GM18867 (cell line): ENCODE data around the gene EID3.
"Not testable (repeated sequence)": the region's sequence is repeated elsewhere in the genome, so short reads cannot be mapped to it uniquely, and the experiment has no call there.

Source experiments
- ATAC-seq: cut with Tn5 transposase; IDR thresholded peaks from one replicate; pipeline ENCODE4 v1.9.1; 2021; ENCODE audit warnings: mild to moderate bottlenecking, moderate library complexity; ENCODE audit not compliant: unreplicated experiment

The EID3 gene

DNA sequence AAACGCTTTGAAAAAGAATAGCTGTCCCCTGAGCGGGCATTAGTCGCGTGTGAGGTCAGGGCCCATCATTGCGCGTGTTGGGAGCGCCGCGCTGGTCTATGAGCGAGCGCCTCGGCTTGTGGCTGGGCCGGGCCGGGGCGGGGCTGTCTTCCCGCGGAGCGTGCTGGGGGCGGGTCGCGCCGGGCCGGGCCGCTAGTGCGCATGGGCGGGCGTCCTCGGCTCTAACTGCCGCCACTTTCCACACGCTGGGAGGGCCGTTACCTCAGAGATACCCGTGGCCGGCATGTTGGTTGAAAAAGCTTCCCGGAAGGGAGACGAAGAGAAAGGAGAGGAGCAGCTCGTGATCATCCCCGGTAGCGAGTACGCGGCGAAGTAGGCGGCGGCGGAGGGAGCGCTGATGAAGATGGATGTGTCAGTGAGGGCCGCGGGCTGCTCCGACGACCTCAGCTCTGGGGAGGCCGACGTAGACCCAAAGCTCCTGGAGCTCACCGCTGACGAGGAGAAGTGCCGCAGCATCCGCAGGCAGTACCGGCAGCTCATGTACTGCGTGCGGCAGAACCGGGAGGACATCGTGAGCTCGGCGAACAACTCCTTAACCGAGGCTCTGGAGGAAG, at the start of gene EID3:
TSS of gene EID3 (plus strand) at position 202 of the 614 bp plus-strand sequence. CDS start at position 398, 196 bp downstream.
- peak; percentile 90 for ATAC-seq

DNA sequence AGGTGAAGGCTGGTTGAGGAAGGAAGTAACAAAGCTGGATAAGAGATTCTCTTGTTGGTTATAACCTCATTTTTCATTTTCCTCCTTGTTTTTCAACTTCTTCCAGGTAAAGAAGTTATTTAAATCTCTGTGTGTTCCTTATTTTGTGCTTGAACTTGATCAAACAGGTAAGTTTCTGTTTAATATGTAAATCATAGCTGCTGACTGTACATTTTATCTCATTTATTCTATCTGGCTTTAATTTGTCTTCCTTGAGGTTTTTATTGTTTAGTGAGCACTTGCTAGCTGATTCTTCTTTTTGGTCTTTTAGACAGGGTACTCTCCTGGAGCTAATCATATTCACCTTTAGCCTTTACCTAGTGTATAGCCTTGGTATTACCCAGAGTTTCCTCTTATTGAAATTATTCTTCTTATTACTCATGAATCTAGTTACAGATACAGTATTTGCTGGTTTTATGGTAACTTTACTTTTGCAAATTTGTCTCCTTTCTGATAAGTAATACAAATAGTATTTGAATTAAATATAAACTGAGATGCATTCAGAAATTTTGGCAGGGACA, 45.5 kb upstream of the EID3 start:
- no peak for ATAC-seq

DNA sequence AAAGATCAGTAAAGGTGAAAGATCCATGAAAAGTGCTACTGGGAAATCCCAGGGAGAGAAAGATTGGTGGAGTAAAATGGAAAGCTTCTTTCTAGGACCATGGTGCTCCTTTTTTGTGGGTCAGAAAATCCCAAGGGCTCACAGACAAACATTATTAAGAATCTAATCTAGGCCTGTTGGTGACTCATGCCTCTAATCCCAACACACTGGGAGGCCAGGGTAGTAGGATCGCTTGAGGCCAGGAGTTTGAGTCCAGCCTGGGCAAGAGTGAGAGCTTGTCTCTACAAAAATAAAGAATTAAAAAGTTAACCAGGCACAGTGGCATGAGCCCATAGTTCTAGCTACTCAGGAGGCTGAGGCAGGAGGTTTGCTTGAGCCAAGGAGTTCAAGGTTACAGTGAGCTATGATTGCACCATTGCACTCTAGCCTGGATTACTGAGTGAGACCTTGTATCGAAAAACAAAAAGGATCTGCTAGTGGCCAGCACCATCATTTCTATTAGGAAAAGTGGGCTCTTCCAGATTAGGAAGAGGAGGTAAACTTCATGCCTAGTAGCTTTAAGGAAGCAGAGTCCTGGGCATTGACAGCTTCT, 45.0 kb upstream of the EID3 start:
- ATAC-seq, result no peak

DNA sequence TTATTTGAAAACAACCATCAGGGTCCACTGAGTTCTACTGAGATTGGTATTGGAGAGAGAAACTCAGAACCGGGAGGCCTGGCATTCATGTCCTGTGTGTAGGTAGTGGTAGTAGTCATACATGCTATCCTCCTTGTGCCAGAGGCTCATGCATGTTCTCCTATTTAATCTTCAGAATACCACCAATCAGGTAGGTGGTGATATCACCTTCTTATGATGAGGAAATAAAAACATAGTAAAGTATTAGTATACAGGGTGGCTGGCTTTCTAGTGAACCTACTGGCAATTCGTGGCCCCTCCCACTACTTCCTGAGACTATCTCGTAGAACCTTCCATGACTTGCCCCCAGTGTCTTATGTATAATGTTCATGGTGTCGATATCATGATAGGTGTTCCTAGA, 40.5 kb upstream of the EID3 start:
- no peak for ATAC-seq

DNA sequence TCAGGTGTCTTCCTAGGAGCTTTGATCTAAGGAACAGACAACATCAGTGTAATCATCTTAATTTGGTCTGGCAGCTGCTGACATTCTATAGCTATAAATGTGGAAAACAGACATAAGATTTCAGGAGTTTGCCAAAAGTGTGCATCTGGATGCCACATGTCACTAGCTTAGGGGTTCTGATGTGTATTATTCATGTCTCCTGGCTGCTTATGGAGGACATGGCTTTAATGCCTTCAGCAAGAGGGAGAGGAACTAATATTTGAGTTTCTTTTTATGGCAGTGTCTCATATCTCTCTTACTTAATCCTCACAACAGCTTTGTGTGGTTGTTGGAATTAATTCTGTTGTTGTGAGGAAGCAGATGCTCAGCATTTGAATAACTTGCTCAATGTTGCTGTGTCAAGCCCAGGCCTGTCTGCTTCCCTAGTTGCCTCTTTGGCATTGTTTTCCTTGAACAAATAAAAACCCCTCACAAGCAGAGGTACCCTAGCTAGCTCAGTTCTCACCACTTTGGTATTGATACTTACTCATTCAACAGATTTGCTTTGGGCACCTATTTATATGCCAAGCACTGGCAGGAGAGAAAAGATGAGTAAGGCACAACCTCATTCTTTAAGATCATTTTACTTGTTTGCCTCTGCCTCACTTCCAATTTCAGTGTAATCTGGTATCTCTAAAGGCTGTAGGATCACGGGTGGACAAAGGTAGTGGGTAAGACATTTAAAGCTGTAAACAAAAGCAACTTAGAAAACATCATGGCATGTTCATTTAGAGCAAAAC, 39.8 kb upstream of the EID3 start:
- ATAC-seq, result no peak

DNA sequence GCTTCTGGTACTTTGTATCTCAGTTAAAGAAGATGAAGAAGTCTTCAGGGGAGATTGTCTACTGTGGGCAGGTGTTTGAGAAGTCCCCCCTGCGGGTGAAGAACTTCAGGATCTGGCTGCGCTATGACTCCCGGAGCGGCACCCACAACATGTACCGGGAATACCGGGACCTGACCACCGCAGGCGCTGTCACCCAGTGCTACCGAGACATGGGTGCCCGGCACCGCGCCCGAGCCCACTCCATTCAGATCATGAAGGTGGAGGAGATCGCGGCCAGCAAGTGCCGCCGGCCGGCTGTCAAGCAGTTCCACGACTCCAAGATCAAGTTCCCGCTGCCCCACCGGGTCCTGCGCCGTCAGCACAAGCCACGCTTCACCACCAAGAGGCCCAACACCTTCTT, 38.1 kb upstream of the EID3 start:
- ATAC-seq, result not testable (repeated sequence)

DNA sequence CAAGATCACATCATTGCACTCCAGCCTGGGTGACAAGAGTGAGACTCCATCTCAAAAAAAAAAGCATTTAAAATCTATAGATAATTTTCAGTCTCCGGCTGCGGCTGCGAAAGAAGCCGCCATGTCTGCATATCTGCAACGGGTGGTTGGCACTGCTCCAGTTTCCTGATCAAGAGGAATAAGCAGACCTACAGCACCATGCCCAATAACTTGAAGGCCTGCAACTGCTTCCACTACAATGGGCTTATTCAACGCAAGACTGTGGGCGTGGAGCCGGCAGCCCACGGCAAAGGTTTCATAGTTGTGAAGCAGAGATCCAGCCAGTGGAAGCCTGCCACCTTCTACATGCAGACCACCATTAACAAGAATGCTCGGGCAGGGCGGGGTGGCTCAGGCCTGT, 30.6 kb upstream of the EID3 start:
- no peak for ATAC-seq

DNA sequence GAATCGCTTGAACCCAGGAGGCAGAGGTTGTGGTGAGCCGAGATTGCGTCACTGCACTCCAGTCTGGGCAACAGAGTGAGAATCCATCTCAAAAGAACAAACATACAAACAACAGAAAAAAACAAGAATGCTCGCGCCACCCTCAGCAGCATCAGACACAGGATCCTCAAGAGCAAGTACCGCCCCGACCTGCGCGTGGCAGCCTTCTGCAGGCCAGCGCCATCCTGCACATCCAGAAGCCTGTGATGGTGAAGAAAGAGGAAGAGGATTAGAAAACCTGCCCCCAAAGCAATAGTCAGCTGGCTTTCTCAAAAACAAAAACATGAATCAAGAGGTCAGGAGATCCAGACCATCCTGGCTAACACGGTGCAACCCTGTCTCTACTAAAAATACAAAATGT, 30.0 kb upstream of the EID3 start:
- no peak for ATAC-seq

DNA sequence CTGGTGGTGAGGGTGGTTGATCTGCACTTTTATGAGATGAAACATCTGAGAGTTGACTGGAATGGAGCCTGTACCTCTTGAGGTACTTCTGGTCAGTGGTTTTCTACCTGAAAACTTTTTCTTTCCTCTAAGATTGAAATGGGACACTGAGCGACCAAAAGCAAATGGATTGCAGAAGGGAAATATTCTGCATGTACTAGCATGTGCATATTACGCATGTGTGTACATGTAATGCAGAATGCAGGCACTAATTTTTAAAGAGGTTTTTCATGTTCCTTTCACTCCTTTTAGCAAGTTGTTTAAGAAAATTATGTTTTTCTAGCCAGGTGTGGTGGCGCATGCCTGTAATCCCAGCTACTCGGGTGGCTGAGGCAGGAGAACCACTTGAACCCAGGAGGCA, 28.7 kb upstream of the EID3 start:
- no peak for ATAC-seq

DNA sequence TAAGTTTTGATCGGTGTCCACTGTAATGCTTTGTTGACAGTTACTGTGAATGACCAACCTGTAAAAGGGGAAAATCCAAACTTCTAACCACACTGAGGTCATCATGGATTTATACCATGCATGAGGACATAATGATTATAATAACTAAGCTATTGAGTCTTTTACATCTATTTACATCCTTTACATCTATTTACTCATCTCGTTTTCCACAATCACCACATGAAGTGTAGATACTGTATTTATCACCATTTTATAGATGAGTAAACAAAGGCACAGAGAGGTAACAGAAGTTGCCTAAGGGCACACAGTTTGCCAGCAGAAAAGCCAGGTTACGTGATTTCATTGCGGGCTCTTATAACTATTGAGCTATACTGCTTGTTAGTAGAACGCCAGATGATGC, 27.9 kb upstream of the EID3 start:
- ATAC-seq, result no peak

DNA sequence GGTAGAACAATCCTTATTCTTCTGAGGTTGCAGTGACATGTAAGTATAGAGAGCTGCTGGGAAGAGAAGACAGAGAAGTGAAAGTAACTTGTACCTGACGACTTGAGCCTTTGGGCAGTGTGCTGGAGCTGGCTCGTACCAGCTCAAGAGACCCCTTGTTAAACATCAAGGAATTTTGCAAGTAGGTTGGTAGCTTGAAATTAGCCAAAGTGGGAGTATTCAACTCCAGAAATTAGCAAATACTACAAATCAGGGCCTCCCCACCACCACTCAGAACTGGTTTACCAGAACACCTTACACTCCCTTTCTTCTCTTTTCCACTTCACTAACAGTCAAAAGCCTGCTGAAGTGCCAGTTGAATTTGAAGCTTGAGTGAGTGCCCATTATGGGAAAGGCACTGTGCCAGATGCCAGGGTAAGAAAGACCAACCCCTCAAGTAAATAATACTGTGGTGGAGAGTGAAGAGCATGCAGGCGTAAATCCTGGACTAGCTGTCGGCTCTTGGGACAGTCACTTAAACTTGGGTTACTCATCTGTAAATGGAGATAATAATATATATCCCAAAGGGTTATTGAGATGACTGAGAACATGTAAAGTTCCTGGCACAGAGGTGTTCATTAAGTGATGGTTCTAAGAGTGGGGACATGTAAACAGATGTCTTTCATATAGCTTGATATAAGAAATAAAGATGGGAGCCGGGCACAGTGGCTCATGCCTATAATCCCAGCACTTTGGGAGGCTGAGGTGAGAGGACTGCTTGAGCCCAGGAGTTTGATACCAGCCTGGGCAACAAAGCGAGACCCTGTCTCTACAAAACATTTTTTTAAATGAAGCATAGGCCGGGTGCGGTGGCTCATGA, 27.0 kb upstream of the EID3 start:
- peak; percentile 77 for ATAC-seq

DNA sequence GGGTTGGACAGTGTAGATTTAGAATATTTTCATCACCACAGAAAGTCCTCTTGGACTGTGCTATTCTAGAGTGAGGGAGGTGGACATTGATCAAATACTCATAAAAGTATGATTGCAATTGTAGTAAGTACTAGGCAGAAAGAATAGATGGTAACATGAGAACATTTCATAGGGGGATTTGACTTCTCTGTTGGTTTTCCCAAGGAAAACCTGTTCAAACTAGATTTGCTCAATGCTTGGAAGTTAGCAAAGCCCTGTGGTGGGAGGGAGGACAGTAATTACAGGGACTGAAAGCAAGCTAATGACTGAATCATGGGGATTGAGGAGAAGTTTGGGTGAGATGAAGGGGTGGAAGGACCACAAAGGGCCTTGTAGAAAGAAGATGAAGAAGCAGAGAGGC, 24.4 kb upstream of the EID3 start:
- no peak for ATAC-seq

DNA sequence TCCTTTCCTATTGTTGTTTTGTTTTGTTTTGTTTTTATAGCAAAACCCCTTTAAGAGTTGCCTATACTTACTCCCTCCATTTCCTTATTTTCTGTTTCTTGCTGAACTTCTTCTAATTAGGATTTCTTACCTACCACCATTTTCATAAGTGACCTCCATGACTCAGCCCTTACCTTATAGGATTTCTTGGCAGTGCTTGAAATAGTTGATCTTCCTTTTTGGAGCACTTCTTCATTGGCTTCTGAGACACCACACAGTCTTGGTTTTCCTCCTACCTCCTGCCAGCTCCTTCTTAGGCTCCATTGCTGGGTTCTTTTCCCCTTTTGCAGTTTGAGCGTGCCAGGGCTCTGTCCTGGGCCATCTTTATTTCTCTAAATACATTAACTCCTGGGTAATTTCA, 23.4 kb upstream of the EID3 start:
- ATAC-seq, result no peak

DNA sequence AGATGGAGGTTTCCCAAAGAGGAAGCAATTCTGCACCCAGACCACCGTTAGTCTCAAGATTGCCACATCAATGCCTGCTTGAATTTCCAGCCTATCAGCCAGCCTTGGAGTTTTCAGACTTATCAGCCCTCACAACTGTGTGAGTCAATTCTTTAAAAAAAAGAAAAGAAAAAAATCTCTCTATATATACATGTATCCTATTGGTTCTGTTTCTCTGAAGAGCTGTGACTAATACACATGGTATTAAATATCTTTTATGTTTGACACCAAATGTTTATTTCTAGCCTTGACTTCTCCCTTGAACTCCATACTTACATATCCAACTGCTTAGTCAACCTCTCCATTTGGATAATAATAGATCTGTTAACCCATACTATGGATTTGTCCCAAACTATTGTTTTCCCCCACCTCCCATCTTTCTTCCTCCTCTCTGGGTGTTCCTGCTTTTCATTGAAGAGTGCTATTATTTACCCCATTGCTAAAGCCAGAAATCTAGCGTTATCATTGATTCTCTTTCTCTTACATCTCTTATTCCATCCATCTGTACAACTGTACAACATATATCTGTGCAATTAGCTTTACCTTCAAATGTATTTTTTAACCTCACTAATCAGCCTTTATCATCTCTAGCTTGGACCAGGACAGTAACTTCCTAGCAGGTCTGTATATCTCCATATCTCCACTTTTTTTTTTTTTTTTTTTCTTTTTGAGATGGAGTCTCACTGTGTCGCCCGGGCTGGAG, 22.7 kb upstream of the EID3 start:
- no peak for ATAC-seq

DNA sequence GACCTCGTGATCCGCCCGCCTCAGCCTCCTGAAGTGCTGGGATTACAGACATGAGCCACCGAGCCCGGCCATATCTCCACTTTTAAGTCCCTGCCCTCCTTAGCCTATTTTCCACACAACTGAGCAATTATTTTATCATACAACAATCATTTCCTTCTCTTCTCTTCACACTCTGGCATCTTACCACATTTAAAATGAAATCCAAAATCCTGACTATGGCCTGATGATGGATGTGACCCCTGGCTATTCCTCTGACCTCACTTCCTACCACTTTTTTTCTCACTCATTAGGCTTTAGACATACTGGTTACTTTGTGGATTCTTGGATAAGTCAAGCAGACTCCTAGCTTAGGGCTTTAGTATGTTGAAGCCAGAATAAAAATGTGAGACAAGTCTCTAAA, 21.9 kb upstream of the EID3 start:
- ATAC-seq, result no peak

DNA sequence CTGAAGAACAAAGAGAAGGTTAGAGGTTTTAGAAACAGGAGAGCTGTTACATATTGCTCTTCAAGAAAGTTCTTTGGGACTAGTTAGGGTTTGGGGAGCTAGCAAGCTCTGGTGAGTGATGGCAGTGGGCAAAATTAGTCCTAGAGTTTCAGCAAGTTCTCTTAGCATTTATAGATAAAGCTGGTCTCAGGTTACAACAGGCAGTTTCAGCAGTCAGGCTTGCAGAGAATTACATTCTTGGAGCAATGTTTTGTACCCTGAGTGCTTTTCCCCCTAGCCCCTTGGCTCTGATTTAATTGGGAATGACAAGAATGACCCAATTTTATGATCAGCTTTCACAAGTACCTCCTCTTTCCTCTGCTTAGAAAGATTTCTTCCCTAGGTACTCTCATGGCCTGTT, 21.4 kb upstream of the EID3 start:
- no peak for ATAC-seq

DNA sequence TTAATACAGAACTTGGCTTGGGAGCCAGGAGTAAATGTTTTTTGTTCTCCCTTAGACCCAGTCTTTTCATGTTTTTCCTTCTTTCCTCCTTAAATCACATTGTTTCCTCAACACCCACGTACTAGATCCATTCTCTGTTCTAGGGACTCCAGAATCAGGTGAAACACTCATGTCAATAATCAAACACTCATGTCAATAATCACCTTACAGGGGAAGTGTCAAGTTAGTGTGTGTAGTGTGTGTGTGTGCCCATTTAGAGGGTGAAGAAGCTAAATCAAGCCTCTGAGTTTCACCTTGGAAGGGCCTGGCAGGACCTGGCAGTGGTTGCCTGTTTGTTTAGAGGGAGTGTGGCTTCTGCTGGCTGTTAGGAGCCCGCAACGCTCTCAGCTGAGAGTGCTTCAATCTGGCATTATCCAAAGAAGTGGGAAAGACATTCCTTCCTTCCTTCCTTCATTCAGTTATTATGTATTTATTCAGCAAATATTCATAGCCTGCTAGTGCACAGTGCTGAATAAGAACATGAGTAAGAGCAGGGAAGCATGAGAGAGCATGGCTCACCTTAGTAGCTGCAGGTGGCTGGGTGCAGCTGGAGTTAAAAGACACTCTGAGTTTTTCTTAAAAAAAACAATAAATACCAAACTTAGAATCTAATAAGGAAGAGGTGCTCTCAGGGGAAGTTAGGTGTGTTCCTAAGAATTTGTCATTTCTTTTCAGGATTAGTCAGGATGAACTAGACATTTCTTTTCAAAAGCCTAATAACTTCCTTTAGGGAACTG, 17.6 kb upstream of the EID3 start:
- ATAC-seq, result no peak

DNA sequence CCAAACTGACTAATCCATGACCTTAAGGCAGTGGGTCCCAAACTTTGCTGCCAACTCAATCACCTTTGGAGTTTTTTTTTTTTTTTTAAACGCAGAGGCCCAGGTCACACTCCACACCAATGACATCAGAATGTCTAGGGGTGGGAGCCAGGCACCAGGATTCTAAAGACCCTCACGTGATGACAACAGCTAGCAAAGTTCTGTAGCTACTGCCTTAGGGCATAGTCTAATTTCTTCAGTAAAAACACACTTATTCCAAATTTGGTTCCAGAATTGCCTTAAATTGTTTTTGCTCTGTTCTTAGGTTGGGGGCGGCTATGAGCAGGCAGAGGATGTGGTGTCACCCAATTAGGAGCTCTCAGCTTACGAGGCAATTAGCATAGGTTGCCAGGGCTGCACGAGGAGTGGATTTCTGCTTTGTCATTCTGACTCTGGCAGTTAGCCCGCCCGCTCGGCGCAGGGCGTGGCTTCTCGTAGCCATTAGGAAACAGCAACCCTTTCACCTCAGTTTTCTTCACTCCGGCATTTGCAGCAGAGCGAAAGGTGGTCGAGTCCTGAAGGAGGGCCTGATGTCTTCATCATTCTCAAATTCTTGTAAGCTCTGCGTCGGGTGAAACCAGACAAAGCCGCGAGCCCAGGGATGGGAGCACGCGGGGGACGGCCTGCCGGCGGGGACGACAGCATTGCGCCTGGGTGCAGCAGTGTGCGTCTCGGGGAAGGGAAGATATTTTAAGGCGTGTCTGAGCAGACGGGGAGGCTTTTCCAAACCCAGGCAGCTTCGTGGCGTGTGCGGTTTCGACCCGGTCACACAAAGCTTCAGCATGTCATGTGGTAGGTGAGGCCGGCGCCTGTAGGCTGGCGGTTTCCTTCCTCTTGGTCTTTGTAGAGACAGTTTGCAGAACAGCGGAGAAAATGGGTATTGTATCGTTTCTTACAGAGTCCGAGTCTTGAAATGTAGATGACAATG, 16.7 kb upstream of the EID3 start:
- peak; percentile 90 for ATAC-seq
